ENCODE data around the gene FLOT2. TPM values are rescaled to one million over a fixed set of nuclear protein-coding genes. Genes with fewer than 3 reads are reported as not detected.

Gene FLOT2
- polyA plus RNA-seq, 1 experiment: 86.0 TPM

- peaks cover 10% of the 10 kb centered on the region; the same call in 1 of the 2 replicates for H3K36me3 ChIP-seq (ENCODE audit: control insufficient read depth, insufficient read depth, low read length)
- no peak for TF ChIP-seq CTCF (IDR thresholded peaks at IDR 0.05; ENCODE audit: insufficient read depth, low read depth, low read length)
- H3K27me3 ChIP-seq (ENCODE audit: control insufficient read depth, insufficient read depth, low read length): no peaks in the 10 kb centered on the region
- CTCF ChIA-PET: interaction anchor here (0.7 kb wide), 1 partner anchor 1279 kb away, joined by 4 read pairs; no protein-coding TSS in a partner anchor
- H3K4me3 ChIP-seq (ENCODE audit: low read depth, low read length): no peak overlapping the region
- POLR2A ChIA-PET: no interaction called here
- no peak for DNase-seq (ENCODE audit: low read depth)
Measured at GRCh38 chr17:28874750-28875149, 22.8 kb downstream of the FLOT2 start.

- no peak for DNase-seq (ENCODE audit: low read depth)
- CTCF ChIA-PET: no interaction called here
Measured at GRCh38 chr17:28873839-28874238, 23.7 kb downstream of the FLOT2 start.

GRCh38 chr17:28871056-28871579, 26.4 kb downstream of the FLOT2 start:
- ChIA-PET POLR2A (no interaction called here), CTCF (interaction anchor here (1.0 to 2.2 kb wide), 3 partner anchors 110 to 225 kb away, joined by 3 to 6 read pairs (median 3); partner anchors contain the start of gene TLCD1)
- no peak for TF ChIP-seq CTCF (IDR thresholded peaks at IDR 0.05; ENCODE audit: insufficient read depth, low read depth, low read length)
- Histone ChIP-seq H3K4me3 (ENCODE audit: low read depth, low read length) (no peak overlapping the region), H3K27me3 (ENCODE audit: control insufficient read depth, insufficient read depth, low read length) (no peaks in the 10 kb centered on the region), H3K36me3 (ENCODE audit: control insufficient read depth, insufficient read depth, low read length) (no peaks in the 10 kb centered on the region)
- DNase-seq (ENCODE audit: low read depth): no peak

More at GRCh38 chr17:28873839-28874238, 23.7 kb downstream of the FLOT2 start:
- Histone ChIP-seq H3K27me3 (ENCODE audit: control insufficient read depth, insufficient read depth, low read length) (no peaks in the 10 kb centered on the region), H3K36me3 (ENCODE audit: control insufficient read depth, insufficient read depth, low read length) (peaks cover 2% of the 10 kb centered on the region; the same call in 1 of the 2 replicates), H3K4me3 (ENCODE audit: low read depth, low read length) (no peak overlapping the region)
- no peak for TF ChIP-seq CTCF (IDR thresholded peaks at IDR 0.05; ENCODE audit: insufficient read depth, low read depth, low read length)
- POLR2A ChIA-PET: no interaction called here

- ChIA-PET CTCF (interaction anchor here (0.9 kb wide), 1 partner anchor 103 kb away, joined by 4 read pairs; no protein-coding TSS in a partner anchor), POLR2A (no interaction called here)
- Histone ChIP-seq H3K27me3 (ENCODE audit: control insufficient read depth, insufficient read depth, low read length) (no peaks in the 10 kb centered on the region), H3K4me3 (ENCODE audit: low read depth, low read length) (no peak overlapping the region), H3K36me3 (ENCODE audit: control insufficient read depth, insufficient read depth, low read length) (no peaks in the 10 kb centered on the region)
- no peak for DNase-seq (ENCODE audit: low read depth)
- TF ChIP-seq CTCF (IDR thresholded peaks at IDR 0.05; ENCODE audit: insufficient read depth, low read depth, low read length): no peak
Measured at GRCh38 chr17:28867276-28867675, 30.3 kb downstream of the FLOT2 start.

GRCh38 chr17:28865946-28866752, 31.4 kb downstream of the FLOT2 start:
- ChIA-PET CTCF (interaction anchor here (0.9 to 1.0 kb wide), 2 partner anchors 102 to 139 kb away, joined by 4 read pairs; no protein-coding TSS in a partner anchor), POLR2A (no interaction called here)
- no peak for TF ChIP-seq CTCF (IDR thresholded peaks at IDR 0.05; ENCODE audit: insufficient read depth, low read depth, low read length)

More at GRCh38 chr17:28865946-28866752, 31.4 kb downstream of the FLOT2 start:
- no peaks in the 10 kb centered on the region for H3K36me3 ChIP-seq (ENCODE audit: control insufficient read depth, insufficient read depth, low read length)
- no peak overlapping the region for H3K4me3 ChIP-seq (ENCODE audit: low read depth, low read length)
- DNase-seq (ENCODE audit: low read depth): no peak
- no peaks in the 10 kb centered on the region for H3K27me3 ChIP-seq (ENCODE audit: control insufficient read depth, insufficient read depth, low read length)

Measured in BJ (cell line).